Psoas muscle (tissue), 8 donors: ENCODE data around the gene ST3GAL4. TPM values are rescaled to one million over a fixed set of nuclear protein-coding genes. Genes with fewer than 3 reads are reported as not detected.

Experiments used
- ATAC-seq, 4 donors: fragments of 200-7000 bp; cut with Tn5 transposase; one replicate each; pipeline ENCODE4 v1.9.1; 2020; ENCODE audit warnings: moderate library complexity in 3 of 4, mild to moderate bottlenecking in 2 of 4
- DNase-seq, 2 donors: peaks; one replicate each; pipeline ENCODE4 v3.0.0-alpha.2; 2020
- H3K27ac ChIP-seq: fragments of 200-600 bp; one replicate; pipeline ENCODE4 v1.8.0; 2022
- H3K27me3 ChIP-seq, 3 donors: fragments of 200-600 bp in 1 of 3; one replicate each; pipeline versions ENCODE4 v1.6.1 to v1.8.0; 2013 to 2022; ENCODE audit warnings: low read length in 2 of 3, mild to moderate bottlenecking in 2 of 3, moderate library complexity in 1 of 3; ENCODE audit not compliant: insufficient read depth in 3 of 3
- H3K36me3 ChIP-seq, 2 donors: fragments of 200-600 bp in 1 of 2; one replicate each; pipeline versions ENCODE4 v1.6.1 to v1.8.0; 2013 to 2022; ENCODE audit warnings: low read depth in 1 of 2, mild to moderate bottlenecking in 1 of 2, moderate library complexity in 1 of 2; ENCODE audit not compliant: insufficient read depth in 1 of 2
- H3K4me1 ChIP-seq: fragments of 200-600 bp; one replicate; pipeline ENCODE4 v1.8.0; 2022
- H3K4me3 ChIP-seq: fragments of 200-600 bp; one replicate; pipeline ENCODE4 v1.8.0; 2022; ENCODE audit warnings: mild to moderate bottlenecking
- H3K9me3 ChIP-seq: fragments of 200-600 bp; one replicate; pipeline ENCODE4 v1.8.0; 2022
- WGBS, 3 donors: extraction: QIAGEN DNeasy Blood & Tissue Kit; methylation state at CpG; one replicate each; pipeline versions ENCODE4 v1.1.6 to v1.1.7; 2013; 5-methylcytosine and 5-hydroxymethylcytosine counted together
- intact Hi-C, 2 donors: fragments of 100-400 bp; cut with DNase I; formaldehyde crosslinking; loops; one replicate each; pipeline versions ENCODE4 v1.11.0 to v1.14.2; 2022
- polyA plus RNA-seq, 3 donors: library from polyadenylated mRNA; stranded (reverse); fragments of 200-250 nt; gene quantifications; one replicate each; pipeline ENCODE4 v1.2.3, GENCODE V29; 2013
- total RNA-seq, 4 donors: library from RNA; stranded (reverse); fragmentation: NEBNext Ultra II Directional in 2 of 4; extraction: Animal tissue kit (Norgen Biotek cat#: 25700) in 2 of 4; gene quantifications; one replicate each; pipeline versions ENCODE4 v1.2.1 to v1.2.4, GENCODE V29; 2021 to 2023
- TF ChIP-seq, protein P1 (sequence below): fragments of 200-600 bp; IDR thresholded peaks from one replicate; pipeline ENCODE4 v1.8.0; 2022; ENCODE audit warnings: antibody characterized with exemption
- donor health status: healthy with polysubstance abuse.
- donor health status: DM: no; HTN: no; CAD: no; lungs with moderate emphysema.
- donor health status: Bipolar disorder and iron deficiency.
- donor health status: healthy.
- donor health status: DM: yes; HTN: yes; CAD: no.
- donor health status: DM: no; HTN: no; CAD: no.
- donor health status: DM: no; HTN: no; CAD: no.
- donor health status: DM: yes; HTN: yes; CAD: no.

Gene ST3GAL4
- total and polyA plus RNA-seq, 7 donors: 3.5 to 9.3 (median 4.7) TPM

DNA sequence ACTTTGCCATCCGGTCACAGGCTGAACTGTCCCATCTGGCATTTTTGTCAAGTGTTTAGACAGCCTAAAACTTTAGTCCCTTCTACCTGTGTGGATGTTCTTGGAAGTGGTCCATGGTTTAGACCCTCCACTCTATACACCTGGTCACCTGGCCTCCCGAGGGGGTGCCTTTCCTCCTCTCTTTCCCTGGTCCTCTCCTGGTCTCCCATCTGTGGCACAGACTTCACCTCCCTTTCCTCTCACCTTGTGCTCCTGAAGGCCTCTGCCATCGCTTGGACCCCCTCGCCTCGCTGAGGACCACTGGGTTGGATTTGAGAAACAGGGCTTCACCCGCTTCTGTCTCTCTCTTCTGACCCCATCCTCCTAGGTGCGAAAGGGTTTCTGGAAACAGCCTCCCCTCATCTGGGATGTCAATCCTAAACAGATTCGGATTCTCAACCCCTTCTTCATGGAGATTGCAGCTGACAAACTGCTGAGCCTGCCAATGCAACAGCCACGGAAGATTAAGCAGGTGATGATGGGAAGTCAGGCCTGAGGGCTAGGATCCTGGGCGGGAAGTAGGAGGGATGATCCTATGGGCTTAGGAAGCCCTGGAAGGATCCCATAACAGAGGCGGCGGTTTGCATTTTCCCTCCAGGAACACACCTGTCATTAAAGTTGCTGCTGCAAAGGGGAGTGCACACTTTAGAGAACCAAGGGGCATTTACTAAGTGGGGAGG, 53.6 kb downstream of the ST3GAL4 start:
- WGBS, 3 donors: 89 to 90% (median 89%) methylated on average over 12 of the region's 12 CpGs
- Histone ChIP-seq H3K4me1 (no peaks in the 10 kb centered on the region), H3K27me3 (no peaks in the 10 kb centered on the region), H3K4me3 (no peak overlapping the region), H3K27ac (no peak overlapping the region), H3K9me3 (no peaks in the 10 kb centered on the region), H3K36me3 (peaks cover 0 to 31% of the 10 kb centered on the region in 2 donors)
- intact Hi-C loops: no loop called here
- TF ChIP-seq, protein P1, sequence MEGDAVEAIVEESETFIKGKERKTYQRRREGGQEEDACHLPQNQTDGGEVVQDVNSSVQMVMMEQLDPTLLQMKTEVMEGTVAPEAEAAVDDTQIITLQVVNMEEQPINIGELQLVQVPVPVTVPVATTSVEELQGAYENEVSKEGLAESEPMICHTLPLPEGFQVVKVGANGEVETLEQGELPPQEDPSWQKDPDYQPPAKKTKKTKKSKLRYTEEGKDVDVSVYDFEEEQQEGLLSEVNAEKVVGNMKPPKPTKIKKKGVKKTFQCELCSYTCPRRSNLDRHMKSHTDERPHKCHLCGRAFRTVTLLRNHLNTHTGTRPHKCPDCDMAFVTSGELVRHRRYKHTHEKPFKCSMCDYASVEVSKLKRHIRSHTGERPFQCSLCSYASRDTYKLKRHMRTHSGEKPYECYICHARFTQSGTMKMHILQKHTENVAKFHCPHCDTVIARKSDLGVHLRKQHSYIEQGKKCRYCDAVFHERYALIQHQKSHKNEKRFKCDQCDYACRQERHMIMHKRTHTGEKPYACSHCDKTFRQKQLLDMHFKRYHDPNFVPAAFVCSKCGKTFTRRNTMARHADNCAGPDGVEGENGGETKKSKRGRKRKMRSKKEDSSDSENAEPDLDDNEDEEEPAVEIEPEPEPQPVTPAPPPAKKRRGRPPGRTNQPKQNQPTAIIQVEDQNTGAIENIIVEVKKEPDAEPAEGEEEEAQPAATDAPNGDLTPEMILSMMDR: no peak
- no peak for ATAC-seq
- DNase-seq: peak in 1 of 2 donors; percentile 32

DNA sequence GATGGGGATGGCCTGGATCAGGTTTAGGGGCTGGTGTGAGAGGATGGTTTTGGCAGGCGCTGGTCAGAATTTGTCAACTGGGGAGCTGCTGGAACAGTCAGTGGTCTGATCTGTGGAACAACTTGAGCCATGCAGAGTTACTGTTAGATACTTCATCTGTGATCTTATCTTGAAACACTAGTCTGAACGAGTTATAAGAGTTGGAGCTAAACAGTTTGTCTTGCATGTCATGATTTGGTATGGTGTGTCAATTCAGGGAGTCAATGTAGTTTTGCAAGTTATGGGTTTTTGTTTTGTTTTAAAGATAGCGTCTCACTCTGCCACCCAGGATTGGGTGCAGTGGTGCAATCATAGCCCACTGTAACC, 54.1 kb downstream of the ST3GAL4 start:
- intact Hi-C loops: no loop called here
- TF ChIP-seq, protein P1: no peak
- Histone ChIP-seq H3K36me3 (peaks cover 0 to 31% of the 10 kb centered on the region in 2 donors), H3K9me3 (no peaks in the 10 kb centered on the region), H3K4me3 (no peak overlapping the region), H3K4me1 (no peaks in the 10 kb centered on the region), H3K27me3 (no peaks in the 10 kb centered on the region), H3K27ac (no peak overlapping the region)
- WGBS, 3 donors: 83 to 88% (median 86%) methylated on average over 3 of the region's 3 CpGs
- peak in 1 of 2 donors; percentile 9 for DNase-seq
- ATAC-seq: no peak

DNA sequence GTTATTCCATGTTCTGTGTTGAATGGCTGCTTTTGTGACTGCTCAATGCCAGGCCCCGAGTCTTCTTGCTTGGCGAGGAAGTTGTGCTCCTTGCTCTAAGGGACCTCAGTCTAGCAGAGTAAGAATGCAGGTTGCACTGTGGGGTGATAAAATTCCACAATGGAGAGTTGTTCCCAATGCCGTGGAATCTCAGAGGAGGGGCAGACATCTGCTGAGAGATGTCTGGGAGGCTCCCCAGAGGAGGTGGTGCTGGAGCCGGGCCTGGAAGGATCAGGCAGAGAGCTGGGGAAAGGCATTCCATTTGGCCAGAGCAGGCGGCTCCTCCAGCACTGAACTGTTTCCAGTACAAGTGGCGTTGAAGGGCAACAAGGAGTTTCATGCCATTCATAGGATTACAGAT, 55.2 kb downstream of the ST3GAL4 start:
- peak; percentile 54 to 57 for DNase-seq
- H3K4me3 ChIP-seq: no peak overlapping the region
- TF ChIP-seq, protein P1: no peak
- ATAC-seq: peak in 1 of 4 donors; percentile 13
- no peaks in the 10 kb centered on the region for H3K4me1 ChIP-seq
- intact Hi-C loops: no loop called here
- no peak overlapping the region for H3K27ac ChIP-seq
- no peaks in the 10 kb centered on the region for H3K27me3 ChIP-seq
- 30 to 39% (median 32%) methylated on average over 6 of the region's 6 CpGs for WGBS, 3 donors
- H3K36me3 ChIP-seq: peaks cover 0 to 31% of the 10 kb centered on the region in 2 donors
- H3K9me3 ChIP-seq: no peaks in the 10 kb centered on the region

DNA sequence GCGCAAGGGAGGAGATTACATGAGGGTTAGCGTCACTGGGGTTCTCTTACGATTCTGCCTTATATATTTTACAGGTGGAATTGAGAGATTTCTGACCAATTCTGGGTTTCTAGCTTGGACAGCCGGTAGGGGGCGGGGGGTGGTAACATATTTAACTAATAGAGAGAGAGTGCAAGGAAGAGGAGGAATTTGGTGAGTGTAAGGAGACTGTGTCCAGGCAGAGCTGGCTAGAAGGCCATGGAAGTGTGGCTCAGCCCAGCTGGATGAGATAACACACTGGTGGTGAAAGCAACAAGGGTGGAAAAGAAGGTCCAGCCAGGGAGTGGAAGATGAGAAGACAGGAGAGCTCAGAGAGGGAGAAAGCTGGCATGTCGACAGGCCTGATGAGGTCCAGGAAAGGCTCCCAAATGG, 56.5 kb downstream of the ST3GAL4 start:
- ATAC-seq: no peak
- Histone ChIP-seq H3K4me3 (no peak overlapping the region), H3K9me3 (no peaks in the 10 kb centered on the region), H3K27ac (no peak overlapping the region), H3K4me1 (no peaks in the 10 kb centered on the region), H3K36me3 (peaks cover 0 to 28% of the 10 kb centered on the region in 2 donors), H3K27me3 (no peaks in the 10 kb centered on the region)
- intact Hi-C loops: no loop called here
- TF ChIP-seq, protein P1: no peak
- peak in 1 of 2 donors; percentile 38 for DNase-seq
- WGBS, 3 donors: 73 to 94% (median 94%) methylated on average over 6 of the region's 6 CpGs

DNA sequence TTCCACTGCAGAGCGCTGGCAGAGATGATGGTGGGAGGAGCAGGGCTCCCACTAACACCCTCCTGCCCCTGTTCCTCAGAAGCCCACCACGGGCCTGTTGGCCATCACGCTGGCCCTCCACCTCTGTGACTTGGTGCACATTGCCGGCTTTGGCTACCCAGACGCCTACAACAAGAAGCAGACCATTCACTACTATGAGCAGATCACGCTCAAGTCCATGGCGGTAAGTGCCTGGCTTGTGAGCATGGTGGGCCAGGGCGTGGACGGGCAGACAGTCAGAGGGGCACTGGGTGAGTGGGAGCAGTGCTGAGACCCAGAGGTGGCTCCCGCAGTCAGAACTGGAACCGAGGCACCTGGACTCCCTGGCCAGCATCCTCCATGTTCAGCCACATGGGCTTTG, 57.9 kb downstream of the ST3GAL4 start:
- no peaks in the 10 kb centered on the region for H3K4me1 ChIP-seq
- intact Hi-C loops: no loop called here
- WGBS, 3 donors: 92 to 95% (median 94%) methylated on average over 11 of the region's 11 CpGs

More for the DNA sequence above, 57.9 kb downstream of the ST3GAL4 start:
- Histone ChIP-seq H3K9me3 (no peaks in the 10 kb centered on the region), H3K27ac (no peak overlapping the region), H3K36me3 (peaks cover 0 to 14% of the 10 kb centered on the region in 2 donors), H3K27me3 (no peaks in the 10 kb centered on the region), H3K4me3 (no peak overlapping the region)
- DNase-seq (peak in 1 of 2 donors; percentile 31), ATAC-seq (no peak)
- TF ChIP-seq, protein P1: no peak
